HEK293 (cell line): Measurements from ENCODE around the gene ETV4.
A peak's percentile ranks its signal among the peaks of the same experiment; 100 is the strongest.

Experiments
- GLIS1 ChIP-seq: fragments of 450-650 bp; formaldehyde crosslinking; IDR thresholded peaks from 2 replicates; pipeline ENCODE4 v1.5.1; 2016; ENCODE audit warnings: missing biosample characterization, missing genetic modification characterization
- GLIS2 ChIP-seq: fragments of 450-650 bp; formaldehyde crosslinking; IDR thresholded peaks from 2 replicates; pipeline ENCODE4 v1.5.1; 2016; ENCODE audit warnings: missing biosample characterization, missing genetic modification characterization
- KLF1 ChIP-seq: fragments of 450-650 bp; formaldehyde crosslinking; IDR thresholded peaks from 2 replicates; pipeline ENCODE4 v1.5.1; 2016; ENCODE audit warnings: missing biosample characterization, missing genetic modification characterization
- KLF10 ChIP-seq: fragments of 450-650 bp; IDR thresholded peaks from 2 replicates; pipeline ENCODE4 v1.5.1; 2018; ENCODE audit warnings: missing biosample characterization, mild to moderate bottlenecking, missing genetic modification characterization
- KLF7 ChIP-seq: fragments of 450-650 bp; formaldehyde crosslinking; IDR thresholded peaks from 2 replicates; pipeline ENCODE4 v1.5.1; 2016; ENCODE audit warnings: missing biosample characterization, missing genetic modification characterization, borderline replicate concordance
- KLF9 ChIP-seq: fragments of 450-650 bp; formaldehyde crosslinking; IDR thresholded peaks from 2 replicates; pipeline ENCODE4 v1.5.1; 2016; ENCODE audit warnings: missing biosample characterization, missing genetic modification characterization, low read depth
- SCRT2 ChIP-seq: fragments of 450-650 bp; formaldehyde crosslinking; IDR thresholded peaks from 2 replicates; pipeline ENCODE4 v1.5.1; 2016; ENCODE audit warnings: missing biosample characterization, missing genetic modification characterization
- SP3 ChIP-seq: fragments of 450-650 bp; formaldehyde crosslinking; IDR thresholded peaks from 2 replicates; pipeline ENCODE4 v1.5.1; 2016; ENCODE audit warnings: missing biosample characterization, missing genetic modification characterization
- ZFP3 ChIP-seq: fragments of 450-650 bp; formaldehyde crosslinking; IDR thresholded peaks from 2 replicates; pipeline ENCODE4 v1.5.1; 2016; ENCODE audit warnings: low read depth, missing biosample characterization, missing genetic modification characterization
- ZFP37 ChIP-seq: fragments of 450-650 bp; formaldehyde crosslinking; IDR thresholded peaks from 2 replicates; pipeline ENCODE4 v1.5.1; 2016; ENCODE audit warnings: missing biosample characterization, missing genetic modification characterization
- ZFP69B ChIP-seq: fragments of 450-650 bp; formaldehyde crosslinking; IDR thresholded peaks from 2 replicates; pipeline ENCODE4 v1.5.1; 2016; ENCODE audit warnings: missing biosample characterization, missing genetic modification characterization
- ZNF175 ChIP-seq: fragments of 450-650 bp; formaldehyde crosslinking; IDR thresholded peaks from 2 replicates; pipeline ENCODE4 v1.5.1; 2016; ENCODE audit warnings: missing biosample characterization, missing genetic modification characterization
- ZNF19 ChIP-seq: fragments of 450-650 bp; formaldehyde crosslinking; IDR thresholded peaks from 2 replicates; pipeline ENCODE4; 2016; ENCODE audit warnings: missing biosample characterization, missing genetic modification characterization, low read depth
- ZNF202 ChIP-seq: fragments of 450-650 bp; formaldehyde crosslinking; IDR thresholded peaks from 2 replicates; pipeline ENCODE4 v1.5.1; 2016; ENCODE audit warnings: missing biosample characterization, missing genetic modification characterization, borderline replicate concordance
- ZNF214 ChIP-seq: fragments of 450-650 bp; formaldehyde crosslinking; IDR thresholded peaks from 2 replicates; pipeline ENCODE4 v1.5.1; 2017; ENCODE audit warnings: missing biosample characterization, mild to moderate bottlenecking, missing genetic modification characterization, borderline replicate concordance
- ZNF302 ChIP-seq: fragments of 450-650 bp; formaldehyde crosslinking; IDR thresholded peaks from 2 replicates; pipeline ENCODE4 v1.5.1; 2016; ENCODE audit warnings: missing biosample characterization, missing genetic modification characterization, low read depth
- ZNF629 ChIP-seq: fragments of 450-650 bp; formaldehyde crosslinking; IDR thresholded peaks from 2 replicates; pipeline ENCODE4 v1.5.1; 2017; ENCODE audit warnings: missing biosample characterization, missing genetic modification characterization
- ZNF658 ChIP-seq: fragments of 450-650 bp; formaldehyde crosslinking; IDR thresholded peaks from 2 replicates; pipeline ENCODE4; 2016; ENCODE audit warnings: missing biosample characterization, missing genetic modification characterization
- TF ChIP-seq, protein P1 (sequence below): fragments of 450-650 bp; formaldehyde crosslinking; IDR thresholded peaks from 2 replicates; pipeline ENCODE4 v1.5.1; 2016; ENCODE audit warnings: missing biosample characterization, missing genetic modification characterization
- TF ChIP-seq, protein P2 (sequence below): fragments of 450-650 bp; formaldehyde crosslinking; IDR thresholded peaks from 2 replicates; pipeline ENCODE4 v1.5.1; 2016; ENCODE audit warnings: missing biosample characterization, missing genetic modification characterization
- TF ChIP-seq, protein P3 (sequence below): fragments of 450-650 bp; formaldehyde crosslinking; IDR thresholded peaks from 2 replicates; pipeline ENCODE4 v1.5.1; 2016; ENCODE audit warnings: missing biosample characterization, missing genetic modification characterization
- TF ChIP-seq, protein P4 (sequence below): fragments of 450-650 bp; formaldehyde crosslinking; IDR thresholded peaks from 2 replicates; pipeline ENCODE4 v1.5.1; 2017; ENCODE audit warnings: missing biosample characterization, missing genetic modification characterization
- TF ChIP-seq, protein P5 (sequence below): fragments of 450-650 bp; formaldehyde crosslinking; IDR thresholded peaks from 2 replicates; pipeline ENCODE4 v1.5.1; 2016; ENCODE audit warnings: missing biosample characterization, missing genetic modification characterization
- TF ChIP-seq, protein P6 (sequence below): fragments of 450-650 bp; formaldehyde crosslinking; IDR thresholded peaks from 2 replicates; pipeline ENCODE4; 2016; ENCODE audit warnings: missing biosample characterization, missing genetic modification characterization
- TF ChIP-seq, protein P7 (sequence below): fragments of 450-650 bp; IDR thresholded peaks from 2 replicates; pipeline ENCODE4 v1.5.1; 2018; ENCODE audit warnings: missing biosample characterization, missing genetic modification characterization
- TF ChIP-seq, protein P8 (sequence below): fragments of 450-650 bp; formaldehyde crosslinking; IDR thresholded peaks from 2 replicates; pipeline ENCODE4 v1.5.1; 2016; ENCODE audit warnings: missing biosample characterization, missing genetic modification characterization

Gene ETV4

DNA sequence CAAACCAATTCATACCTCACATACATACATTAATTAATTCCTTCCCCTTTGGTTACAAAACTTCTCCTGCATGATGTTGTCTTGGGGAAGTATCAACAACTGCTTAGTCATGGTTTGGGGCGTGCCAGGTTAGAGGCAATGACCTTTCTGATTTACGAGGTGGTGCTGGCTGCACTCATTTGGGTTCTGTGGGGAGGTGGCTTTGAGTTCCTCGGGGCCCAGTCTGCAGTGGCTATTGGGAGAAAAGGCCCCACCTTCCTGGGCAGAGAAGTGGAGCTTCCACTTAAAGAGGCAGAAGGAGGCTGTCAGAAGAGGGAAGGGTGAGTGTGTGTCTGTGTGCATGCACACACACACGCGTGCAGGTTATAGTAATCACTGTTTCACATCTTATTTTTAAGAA lies 10.2 kb upstream of the ETV4 start (continued):
- TF ChIP-seq, protein P1, sequence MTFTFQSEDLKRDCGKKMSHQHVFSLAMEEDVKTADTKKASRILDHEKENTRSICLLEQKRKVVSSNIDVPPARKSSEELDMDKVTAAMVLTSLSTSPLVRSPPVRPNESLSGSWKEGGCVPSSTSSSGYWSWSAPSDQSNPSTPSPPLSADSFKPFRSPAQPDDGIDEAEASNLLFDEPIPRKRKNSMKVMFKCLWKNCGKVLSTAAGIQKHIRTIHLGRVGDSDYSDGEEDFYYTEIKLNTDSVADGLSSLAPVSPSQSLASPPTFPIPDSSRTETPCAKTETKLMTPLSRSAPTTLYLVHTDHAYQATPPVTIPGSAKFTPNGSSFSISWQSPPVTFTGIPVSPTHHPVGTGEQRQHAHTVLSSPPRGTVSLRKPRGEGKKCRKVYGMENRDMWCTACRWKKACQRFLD, result no peak
- TF ChIP-seq KLF9 (tag by site-specific recombination) (peak; percentile 54; the same call in 1 of the 2 replicates), ZFP69B (tag by site-specific recombination) (peak; percentile 73), ZNF629 (tag by site-specific recombination) (peak; percentile 19; the same call in 1 of the 2 replicates), SCRT2 (tag by site-specific recombination) (peak; percentile 67), GLIS2 (tag by site-specific recombination) (peak; percentile 23; the same call in 1 of the 2 replicates), ZNF302 (tag by site-specific recombination) (no peak), ZNF175 (no peak), KLF1 (tag by site-specific recombination) (peak; percentile 88), SP3 (tag by site-specific recombination) (peak; percentile 43; the same call in 1 of the 2 replicates), ZNF19 (tag by site-specific recombination) (no peak), ZNF202 (no peak), ZNF214 (tag by site-specific recombination) (no peak), GLIS1 (0 out of 2 replicates have a peak, but pooled peaks have one; percentile 7), ZNF658 (no peak), ZFP3 (no peak), KLF7 (tag by site-specific recombination) (peak; percentile 72; the same call in 1 of the 2 replicates), KLF10 (tag by site-specific recombination) (peak; percentile 79), ZFP37 (tag by site-specific recombination) (no peak)
- TF ChIP-seq, protein P2, sequence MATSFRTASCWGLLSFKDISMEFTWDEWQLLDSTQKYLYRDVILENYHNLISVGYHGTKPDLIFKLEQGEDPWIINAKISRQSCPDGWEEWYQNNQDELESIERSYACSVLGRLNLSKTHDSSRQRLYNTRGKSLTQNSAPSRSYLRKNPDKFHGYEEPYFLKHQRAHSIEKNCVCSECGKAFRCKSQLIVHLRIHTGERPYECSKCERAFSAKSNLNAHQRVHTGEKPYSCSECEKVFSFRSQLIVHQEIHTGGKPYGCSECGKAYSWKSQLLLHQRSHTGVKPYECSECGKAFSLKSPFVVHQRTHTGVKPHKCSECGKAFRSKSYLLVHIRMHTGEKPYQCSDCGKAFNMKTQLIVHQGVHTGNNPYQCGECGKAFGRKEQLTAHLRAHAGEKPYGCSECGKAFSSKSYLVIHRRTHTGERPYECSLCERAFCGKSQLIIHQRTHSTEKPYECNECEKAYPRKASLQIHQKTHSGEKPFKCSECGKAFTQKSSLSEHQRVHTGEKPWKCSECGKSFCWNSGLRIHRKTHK (tag by site-specific recombination), result no peak
- TF ChIP-seq, protein P3, sequence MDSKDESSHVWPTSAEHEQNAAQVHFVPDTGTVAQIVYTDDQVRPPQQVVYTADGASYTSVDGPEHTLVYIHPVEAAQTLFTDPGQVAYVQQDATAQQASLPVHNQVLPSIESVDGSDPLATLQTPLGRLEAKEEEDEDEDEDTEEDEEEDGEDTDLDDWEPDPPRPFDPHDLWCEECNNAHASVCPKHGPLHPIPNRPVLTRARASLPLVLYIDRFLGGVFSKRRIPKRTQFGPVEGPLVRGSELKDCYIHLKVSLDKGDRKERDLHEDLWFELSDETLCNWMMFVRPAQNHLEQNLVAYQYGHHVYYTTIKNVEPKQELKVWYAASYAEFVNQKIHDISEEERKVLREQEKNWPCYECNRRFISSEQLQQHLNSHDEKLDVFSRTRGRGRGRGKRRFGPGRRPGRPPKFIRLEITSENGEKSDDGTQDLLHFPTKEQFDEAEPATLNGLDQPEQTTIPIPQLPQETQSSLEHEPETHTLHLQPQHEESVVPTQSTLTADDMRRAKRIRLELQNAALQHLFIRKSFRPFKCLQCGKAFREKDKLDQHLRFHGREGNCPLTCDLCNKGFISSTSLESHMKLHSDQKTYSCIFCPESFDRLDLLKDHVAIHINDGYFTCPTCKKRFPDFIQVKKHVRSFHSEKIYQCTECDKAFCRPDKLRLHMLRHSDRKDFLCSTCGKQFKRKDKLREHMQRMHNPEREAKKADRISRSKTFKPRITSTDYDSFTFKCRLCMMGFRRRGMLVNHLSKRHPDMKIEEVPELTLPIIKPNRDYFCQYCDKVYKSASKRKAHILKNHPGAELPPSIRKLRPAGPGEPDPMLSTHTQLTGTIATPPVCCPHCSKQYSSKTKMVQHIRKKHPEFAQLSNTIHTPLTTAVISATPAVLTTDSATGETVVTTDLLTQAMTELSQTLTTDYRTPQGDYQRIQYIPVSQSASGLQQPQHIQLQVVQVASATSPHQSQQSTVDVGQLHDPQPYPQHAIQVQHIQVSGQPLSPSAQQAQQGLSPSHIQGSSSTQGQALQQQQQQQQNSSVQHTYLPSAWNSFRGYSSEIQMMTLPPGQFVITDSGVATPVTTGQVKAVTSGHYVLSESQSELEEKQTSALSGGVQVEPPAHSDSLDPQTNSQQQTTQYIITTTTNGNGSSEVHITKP (tag by site-specific recombination), result peak; percentile 97
- TF ChIP-seq, protein P4, sequence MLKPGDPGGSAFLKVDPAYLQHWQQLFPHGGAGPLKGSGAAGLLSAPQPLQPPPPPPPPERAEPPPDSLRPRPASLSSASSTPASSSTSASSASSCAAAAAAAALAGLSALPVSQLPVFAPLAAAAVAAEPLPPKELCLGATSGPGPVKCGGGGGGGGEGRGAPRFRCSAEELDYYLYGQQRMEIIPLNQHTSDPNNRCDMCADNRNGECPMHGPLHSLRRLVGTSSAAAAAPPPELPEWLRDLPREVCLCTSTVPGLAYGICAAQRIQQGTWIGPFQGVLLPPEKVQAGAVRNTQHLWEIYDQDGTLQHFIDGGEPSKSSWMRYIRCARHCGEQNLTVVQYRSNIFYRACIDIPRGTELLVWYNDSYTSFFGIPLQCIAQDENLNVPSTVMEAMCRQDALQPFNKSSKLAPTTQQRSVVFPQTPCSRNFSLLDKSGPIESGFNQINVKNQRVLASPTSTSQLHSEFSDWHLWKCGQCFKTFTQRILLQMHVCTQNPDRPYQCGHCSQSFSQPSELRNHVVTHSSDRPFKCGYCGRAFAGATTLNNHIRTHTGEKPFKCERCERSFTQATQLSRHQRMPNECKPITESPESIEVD (tag by site-specific recombination), result no peak
- TF ChIP-seq, protein P5, sequence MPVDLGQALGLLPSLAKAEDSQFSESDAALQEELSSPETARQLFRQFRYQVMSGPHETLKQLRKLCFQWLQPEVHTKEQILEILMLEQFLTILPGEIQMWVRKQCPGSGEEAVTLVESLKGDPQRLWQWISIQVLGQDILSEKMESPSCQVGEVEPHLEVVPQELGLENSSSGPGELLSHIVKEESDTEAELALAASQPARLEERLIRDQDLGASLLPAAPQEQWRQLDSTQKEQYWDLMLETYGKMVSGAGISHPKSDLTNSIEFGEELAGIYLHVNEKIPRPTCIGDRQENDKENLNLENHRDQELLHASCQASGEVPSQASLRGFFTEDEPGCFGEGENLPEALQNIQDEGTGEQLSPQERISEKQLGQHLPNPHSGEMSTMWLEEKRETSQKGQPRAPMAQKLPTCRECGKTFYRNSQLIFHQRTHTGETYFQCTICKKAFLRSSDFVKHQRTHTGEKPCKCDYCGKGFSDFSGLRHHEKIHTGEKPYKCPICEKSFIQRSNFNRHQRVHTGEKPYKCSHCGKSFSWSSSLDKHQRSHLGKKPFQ, result no peak; the same call in 1 of the 2 replicates
- TF ChIP-seq, protein P6, sequence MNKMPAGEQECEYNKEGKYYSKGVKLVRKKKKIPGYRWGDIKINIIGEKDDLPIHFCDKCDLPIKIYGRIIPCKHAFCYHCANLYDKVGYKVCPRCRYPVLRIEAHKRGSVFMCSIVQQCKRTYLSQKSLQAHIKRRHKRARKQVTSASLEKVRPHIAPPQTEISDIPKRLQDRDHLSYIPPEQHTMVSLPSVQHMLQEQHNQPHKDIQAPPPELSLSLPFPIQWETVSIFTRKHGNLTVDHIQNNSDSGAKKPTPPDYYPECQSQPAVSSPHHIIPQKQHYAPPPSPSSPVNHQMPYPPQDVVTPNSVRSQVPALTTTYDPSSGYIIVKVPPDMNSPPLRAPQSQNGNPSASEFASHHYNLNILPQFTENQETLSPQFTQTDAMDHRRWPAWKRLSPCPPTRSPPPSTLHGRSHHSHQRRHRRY, result no peak
- TF ChIP-seq, protein P7, sequence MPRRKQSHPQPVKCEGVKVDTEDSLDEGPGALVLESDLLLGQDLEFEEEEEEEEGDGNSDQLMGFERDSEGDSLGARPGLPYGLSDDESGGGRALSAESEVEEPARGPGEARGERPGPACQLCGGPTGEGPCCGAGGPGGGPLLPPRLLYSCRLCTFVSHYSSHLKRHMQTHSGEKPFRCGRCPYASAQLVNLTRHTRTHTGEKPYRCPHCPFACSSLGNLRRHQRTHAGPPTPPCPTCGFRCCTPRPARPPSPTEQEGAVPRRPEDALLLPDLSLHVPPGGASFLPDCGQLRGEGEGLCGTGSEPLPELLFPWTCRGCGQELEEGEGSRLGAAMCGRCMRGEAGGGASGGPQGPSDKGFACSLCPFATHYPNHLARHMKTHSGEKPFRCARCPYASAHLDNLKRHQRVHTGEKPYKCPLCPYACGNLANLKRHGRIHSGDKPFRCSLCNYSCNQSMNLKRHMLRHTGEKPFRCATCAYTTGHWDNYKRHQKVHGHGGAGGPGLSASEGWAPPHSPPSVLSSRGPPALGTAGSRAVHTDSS (tag by site-specific recombination), result no peak
- TF ChIP-seq, protein P8, sequence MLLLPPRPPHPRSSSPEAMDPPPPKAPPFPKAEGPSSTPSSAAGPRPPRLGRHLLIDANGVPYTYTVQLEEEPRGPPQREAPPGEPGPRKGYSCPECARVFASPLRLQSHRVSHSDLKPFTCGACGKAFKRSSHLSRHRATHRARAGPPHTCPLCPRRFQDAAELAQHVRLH (tag by site-specific recombination), result no peak
